Activated naive CD8-positive, alpha-beta T cell treated with anti-CD3 and anti-CD28 coated beads, Interleukin-2, amount 50 U/mL, for 16 hours (primary cell): Measurements from ENCODE around the gene CYTH1.
"Not testable (repeated sequence)": the region's sequence is repeated elsewhere in the genome, so short reads cannot be mapped to it uniquely, and the experiment has no call there.

Experiments
- DNase-seq: peaks from one replicate; pipeline ENCODE4 v3.0.0-alpha.2; 2020; ENCODE audit warnings: low read depth, low spot score

The CYTH1 gene

GRCh38 chr17:78692460-78693010 lies 89.5 kb downstream of the CYTH1 start:
- DNase-seq: no peak

DNA sequence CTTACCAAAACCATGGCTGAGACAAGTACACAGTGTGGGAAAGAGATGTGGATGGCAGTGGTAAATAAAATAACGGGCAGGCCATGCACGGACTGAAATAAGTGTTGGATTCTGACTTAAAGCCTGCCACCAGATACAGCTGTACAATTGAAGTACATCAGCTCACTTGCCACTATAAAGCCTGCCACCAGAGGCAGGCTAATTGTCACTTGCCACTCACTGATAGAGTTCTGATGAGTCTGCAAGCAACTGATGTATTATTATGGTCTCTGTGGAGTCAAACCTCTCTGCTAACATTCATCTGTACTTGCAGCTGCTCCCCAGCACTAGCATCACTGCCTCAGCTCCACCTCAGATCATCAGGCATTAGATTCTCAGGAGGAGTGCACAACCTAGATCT lies 93.0 kb downstream of the CYTH1 start:
- DNase-seq: no peak

DNA sequence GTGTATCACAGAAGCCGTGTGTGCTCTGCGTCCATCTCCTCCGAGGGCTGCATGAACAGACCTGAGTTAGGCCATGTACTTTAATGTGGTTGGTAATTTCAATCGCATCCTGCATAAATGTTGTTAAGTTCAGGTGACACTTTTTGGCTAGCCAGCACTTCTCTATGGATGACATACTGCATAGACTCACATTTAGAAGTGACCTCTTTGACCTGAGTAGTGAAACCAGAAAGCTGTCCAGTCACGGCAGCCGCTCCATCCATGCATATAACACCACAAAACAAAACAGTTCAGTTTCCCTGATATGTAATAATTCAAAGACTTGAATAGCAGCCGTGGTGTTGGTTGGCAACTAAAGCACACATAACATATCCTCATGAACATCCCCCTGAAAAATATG lies 94.1 kb downstream of the CYTH1 start:
- DNase-seq: no peak

GRCh38 chr17:78687125-78687524 lies 94.9 kb downstream of the CYTH1 start:
- no peak for DNase-seq

DNA sequence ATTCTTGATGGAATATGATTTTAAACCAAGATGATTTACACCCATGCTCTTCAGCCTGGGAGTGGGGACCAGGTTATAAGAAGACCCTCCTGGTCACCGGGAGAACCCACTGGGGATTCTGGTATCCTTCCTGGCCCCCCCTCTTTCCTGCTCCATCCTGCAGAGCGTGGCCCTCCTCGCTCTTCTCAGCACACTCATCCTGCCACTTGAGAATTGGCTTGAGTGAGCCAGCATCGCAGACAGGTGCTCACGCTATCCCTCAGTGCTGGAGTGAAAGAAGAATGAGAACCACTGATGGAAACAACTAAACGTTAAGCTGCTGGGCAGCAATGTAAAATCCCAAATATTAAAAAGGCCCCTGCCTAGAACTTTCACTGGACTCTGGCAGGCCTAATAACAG lies 98.0 kb downstream of the CYTH1 start:
- DNase-seq: no peak

DNA sequence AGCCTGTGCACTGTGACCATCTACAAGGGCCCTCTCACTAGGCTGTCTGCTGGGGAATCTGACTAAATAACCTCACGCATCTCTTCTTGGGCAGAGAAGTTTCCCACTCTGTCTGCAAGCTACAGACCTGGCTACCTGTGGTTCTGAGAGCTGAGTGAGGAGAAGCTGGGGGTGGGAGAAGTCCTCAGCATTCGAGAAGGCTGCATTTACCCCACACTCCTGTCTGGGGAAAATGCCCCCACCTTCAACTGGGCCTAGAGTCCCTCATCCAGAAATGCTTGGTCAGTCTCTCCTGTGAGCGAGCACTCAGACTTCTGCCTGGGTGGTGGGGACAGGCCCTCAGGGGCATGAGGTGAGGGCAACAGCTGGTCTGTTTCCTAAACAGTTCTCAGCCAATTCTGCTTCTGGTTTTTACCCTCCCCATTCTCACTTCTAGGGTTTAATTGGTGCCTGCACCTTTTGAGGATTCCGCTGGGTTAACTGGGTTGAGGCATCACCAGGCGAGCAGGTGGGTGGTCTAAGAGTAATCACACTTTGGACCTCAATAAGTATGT lies 98.6 kb downstream of the CYTH1 start:
- no peak for DNase-seq

- no peak for DNase-seq
Measured at GRCh38 chr17:78682363-78682762, 99.7 kb downstream of the CYTH1 start.

DNA sequence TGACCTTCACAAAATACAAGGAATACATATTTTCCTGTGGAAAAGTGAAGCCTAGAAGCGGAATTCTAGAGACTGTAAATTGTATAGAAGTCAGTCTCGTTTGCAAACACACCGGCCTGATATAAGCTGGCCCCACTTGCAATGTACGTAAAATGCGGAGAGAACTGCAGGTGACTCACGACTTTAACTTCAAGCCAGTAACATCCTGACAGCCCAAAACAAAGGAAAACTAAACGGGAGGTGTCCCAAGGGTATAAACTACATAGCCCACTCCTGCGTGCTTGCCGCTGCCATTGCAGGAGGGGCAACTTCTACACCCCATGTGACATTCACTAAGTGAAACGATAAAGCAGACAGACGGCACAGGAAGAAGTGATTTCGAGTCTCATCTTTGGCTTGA lies 101.6 kb downstream of the CYTH1 start:
- DNase-seq: no peak

DNA sequence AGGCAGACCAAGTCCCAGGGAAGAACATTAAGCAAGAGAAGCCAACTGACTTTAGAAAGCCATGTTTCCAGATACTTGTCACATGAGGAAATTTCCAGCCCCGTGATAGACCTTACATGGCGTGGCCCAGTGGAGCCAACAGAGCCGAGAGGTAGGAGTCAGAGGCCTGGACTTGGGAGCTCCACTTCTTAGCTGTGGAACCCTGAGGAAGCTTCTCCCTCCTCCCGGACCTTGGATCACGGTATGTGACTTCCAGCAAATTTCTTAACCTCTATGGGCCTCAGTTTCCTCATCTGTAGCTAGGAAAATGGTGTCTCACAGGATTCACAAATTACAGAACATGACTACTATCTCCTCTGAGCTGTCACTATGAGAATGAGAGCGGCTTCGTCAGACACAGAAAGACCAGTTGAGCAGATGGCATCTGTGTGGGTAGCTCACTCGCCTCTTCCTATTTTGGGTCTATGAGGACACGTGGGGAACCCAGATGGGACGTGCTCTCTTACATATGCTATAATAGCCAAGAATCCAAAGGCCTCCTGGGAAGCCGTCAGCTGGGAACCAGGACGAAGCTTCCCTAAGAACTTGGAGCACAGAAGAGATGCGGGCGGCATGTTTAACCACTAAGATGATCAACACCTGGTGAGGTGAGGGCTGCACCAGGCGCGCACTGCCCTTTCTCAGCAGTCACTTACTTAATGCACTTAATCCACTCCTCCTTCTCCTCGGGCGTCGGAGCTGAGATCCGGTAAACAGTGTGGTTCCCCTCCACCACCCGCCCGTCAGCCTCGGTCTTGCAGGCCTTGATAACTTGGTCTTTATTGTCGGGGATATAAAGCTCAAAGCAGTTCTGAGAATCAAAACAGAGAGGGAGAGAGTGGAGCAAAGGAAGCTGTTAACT lies 102.3 kb downstream of the CYTH1 start:
- no peak for DNase-seq

DNA sequence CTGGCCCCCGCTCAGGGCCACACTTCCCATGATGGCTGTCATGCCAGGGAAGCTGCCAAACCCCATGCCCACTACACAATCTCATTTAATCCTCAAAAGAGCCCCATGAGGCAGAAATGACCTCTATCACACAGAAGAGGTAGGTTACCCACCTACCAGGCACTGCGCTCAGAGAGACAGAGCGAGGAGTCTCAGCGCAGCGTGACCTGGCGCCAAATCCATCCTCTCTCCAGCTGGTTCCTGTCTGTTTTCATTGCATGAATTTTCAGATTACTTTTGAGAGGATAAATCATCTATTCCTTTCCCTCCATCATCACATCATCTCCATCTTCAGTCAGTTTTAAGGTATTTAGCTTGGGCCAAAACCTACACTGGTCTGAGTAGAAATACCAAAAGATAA lies 103.4 kb downstream of the CYTH1 start:
- DNase-seq: no peak

DNA sequence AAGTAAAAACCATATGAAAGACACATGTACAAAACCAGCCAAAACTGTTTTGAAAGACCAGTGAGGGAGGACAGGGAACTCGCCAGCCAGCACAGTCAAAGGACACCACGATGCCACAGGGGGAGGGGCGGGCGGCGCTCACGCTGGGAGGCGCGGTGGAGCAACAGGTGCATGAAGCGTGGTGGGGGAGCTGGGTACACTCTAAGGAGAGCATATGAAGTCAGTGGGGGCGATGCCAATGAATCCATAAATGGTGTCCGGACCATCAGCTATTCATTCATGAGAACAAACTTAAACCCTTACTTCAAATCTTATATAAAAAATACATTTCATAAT lies 103.9 kb downstream of the CYTH1 start:
- DNase-seq: no peak

GRCh38 chr17:78677303-78678221 lies 104.5 kb downstream of the CYTH1 start:
- no peak for DNase-seq

GRCh38 chr17:78676412-78677302 lies 105.4 kb downstream of the CYTH1 start:
- no peak for DNase-seq

- no peak for DNase-seq
Measured at GRCh38 chr17:78675836-78676235, 106.2 kb downstream of the CYTH1 start.

DNA sequence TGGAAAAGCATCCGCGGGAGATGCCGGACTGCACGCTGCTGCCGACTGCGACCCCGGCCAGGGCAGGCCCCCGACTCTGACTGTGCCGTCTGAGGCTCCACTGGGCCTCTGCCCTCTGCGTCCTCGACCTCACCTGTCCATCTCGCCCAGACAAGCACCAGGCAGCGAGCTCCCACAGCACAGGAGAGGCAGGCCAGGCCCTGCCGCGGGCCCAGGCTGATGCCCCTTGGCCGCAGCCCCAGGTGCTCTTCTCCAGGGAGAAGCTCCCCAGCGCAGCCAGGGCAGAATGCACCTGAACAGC lies 106.8 kb downstream of the CYTH1 start:
- no peak for DNase-seq

- DNase-seq: no peak
Measured at GRCh38 chr17:78674595-78675315, 107.3 kb downstream of the CYTH1 start.

- no peak for DNase-seq
Measured at GRCh38 chr17:78674156-78674555, 107.9 kb downstream of the CYTH1 start.

- no peak for DNase-seq
Measured at GRCh38 chr17:78673395-78673794, 108.7 kb downstream of the CYTH1 start.

GRCh38 chr17:78672871-78673371 lies 109.2 kb downstream of the CYTH1 start:
- no peak for DNase-seq

- no peak for DNase-seq
Measured at GRCh38 chr17:78672005-78672404, 110.1 kb downstream of the CYTH1 start.

DNA sequence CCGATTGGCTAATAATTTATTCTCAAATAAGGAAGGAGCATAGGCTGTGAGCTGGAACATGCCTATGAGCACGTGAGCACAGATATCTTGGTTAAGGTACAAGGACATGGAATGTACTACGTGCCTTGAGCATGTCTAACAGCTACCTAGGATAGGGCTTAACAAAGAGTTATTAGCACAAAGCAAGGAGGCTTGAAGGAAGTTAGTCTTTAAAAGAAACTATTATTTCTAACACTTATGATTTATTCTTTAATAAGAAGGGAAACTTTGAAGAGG lies 110.4 kb downstream of the CYTH1 start:
- DNase-seq: not testable (repeated sequence)
